HepG2 (cell line): ENCODE data around the gene B3GNT9. TPM values are rescaled to one million over a fixed set of nuclear protein-coding genes. Genes with fewer than 3 reads are reported as not detected.

Source experiments
- ATAC-seq: fragments of 200-7000 bp; cut with Tn5 transposase; 3 replicates; pipeline ENCODE4 v1.9.1; 2020; ENCODE audit warnings: mild to moderate bottlenecking, moderate library complexity
- BruUV-seq: library from RNA; stranded (reverse); fragments of 400-500 nt; replicated peaks from 2 replicates; lab custom pipeline; 2021; lab: Mats Ljungman, UMichigan
- CTCF ChIA-PET: fragments of 300-600 bp; formaldehyde crosslinking; extraction: SDS; loops from one replicate; lab custom pipeline; 2021; ENCODE audit warnings: low total read pairs, inconsistent platforms, low intra/inter-chr PET ratio; lab: Yijun Ruan, JAX
- POLR2A ChIA-PET: fragments of 350-600 bp; sonication (Branson Sonifier 250); formaldehyde crosslinking; loops from one replicate; lab custom pipeline; 2020; ENCODE audit warnings: antibody characterized with exemption, inconsistent platforms; lab: Yijun Ruan, JAX
- DNase-seq: peaks from one replicate; pipeline ENCODE4 v3.0.0-alpha.2; 2015; ENCODE audit warnings: low spot score
- FAIRE-seq: peaks from 3 replicates; lab custom pipeline; 2011; peaks lifted over from hg19 to GRCh38; lab: Jason Lieb, UNC
- H2AFZ ChIP-seq: one replicate; pipeline ENCODE4 v1.6.1; 2011; ENCODE audit warnings: low read length, inconsistent platforms
- H3K27ac ChIP-seq: fragments of 300-600 bp; 3 replicates; pipeline ENCODE4 v1.8.0; 2011; ENCODE audit warnings: mixed run types, mild to moderate bottlenecking, mixed read lengths, low read length, inconsistent platforms; ENCODE audit not compliant: insufficient read depth; ENCODE audit errors: extremely low read length
- H3K27me3 ChIP-seq, 2 experiments: fragments of 200-600 bp in 1 of 2; 2 replicates in 1 of 2; 3 replicates in 1 of 2; pipeline versions ENCODE4 v1.6.0 to v1.8.0; 2011; ENCODE audit warnings: low read length in 2 of 2, mild to moderate bottlenecking in 2 of 2, moderate library complexity in 2 of 2, inconsistent platforms in 1 of 2; ENCODE audit not compliant: insufficient read depth in 2 of 2, control insufficient read depth in 1 of 2
- H3K36me3 ChIP-seq, 2 experiments: fragments of 200-600 bp in 1 of 2; replicated peaks in 1 of 2; 2 replicates in 1 of 2; 3 replicates in 1 of 2; pipeline versions ENCODE4 v1.5.1 to v1.8.0; 2011; ENCODE audit warnings: low read length in 2 of 2, inconsistent platforms in 1 of 2; ENCODE audit not compliant: insufficient read depth in 2 of 2, control insufficient read depth in 1 of 2
- H3K4me1 ChIP-seq: 2 replicates; pipeline ENCODE4 v1.5.1; 2012; ENCODE audit warnings: low read length, inconsistent platforms; ENCODE audit not compliant: insufficient read depth
- H3K4me2 ChIP-seq: 2 replicates; pipeline ENCODE4 v1.6.0; 2011; ENCODE audit warnings: low read depth, low read length, inconsistent platforms
- H3K4me3 ChIP-seq, 3 experiments: fragments of 200-600 bp in 1 of 3; sonication (generic), shearing (Covaris generic) in 1 of 3; replicated peaks in 1 of 3; 2 replicates each; pipeline ENCODE4 v1.5.1; 2011 to 2016; ENCODE audit warnings: low read length in 3 of 3, inconsistent platforms in 2 of 3, low read depth in 2 of 3, mild to moderate bottlenecking in 2 of 3, control low read depth in 1 of 3, mixed read lengths in 1 of 3; ENCODE audit not compliant: insufficient read depth in 1 of 3
- H3K79me2 ChIP-seq: one replicate; pipeline ENCODE4 v1.6.1; 2011; ENCODE audit warnings: low read length, inconsistent platforms; ENCODE audit not compliant: insufficient read depth
- H3K9ac ChIP-seq: 2 replicates; pipeline ENCODE4 v1.6.0; 2011; ENCODE audit warnings: mild to moderate bottlenecking, low read depth, low read length, inconsistent platforms; ENCODE audit not compliant: insufficient read depth
- H3K9me3 ChIP-seq: 2 replicates; pipeline ENCODE4 v1.5.1; 2012; ENCODE audit warnings: mild to moderate bottlenecking, low read length
- H4K20me1 ChIP-seq: 2 replicates; pipeline ENCODE4 v1.6.0; 2011; ENCODE audit warnings: inconsistent platforms, mild to moderate bottlenecking, low read length, moderate library complexity; ENCODE audit not compliant: insufficient read depth
- ATF2 ChIP-seq: sonication (generic); formaldehyde crosslinking; IDR thresholded peaks from 2 replicates; pipeline ENCODE4 v1.4.0; 2020; ENCODE audit warnings: missing genetic modification reagents
- EED ChIP-seq: sonication (generic); formaldehyde crosslinking; IDR thresholded peaks from 2 replicates; pipeline ENCODE4 v1.5.0; 2020; ENCODE audit warnings: mild to moderate bottlenecking, missing genetic modification reagents
- MAX ChIP-seq: IDR thresholded peaks from 2 replicates; pipeline ENCODE4 v1.6.1; 2012; ENCODE audit warnings: inconsistent platforms
- SMC3 ChIP-seq: IDR thresholded peaks from 2 replicates; pipeline ENCODE4 v1.6.1; 2011; ENCODE audit warnings: low read length, improper control_type of control experiment
- TCF7 ChIP-seq: sonication (generic); IDR thresholded peaks from 2 replicates; pipeline ENCODE4 v1.6.1; 2016; ENCODE audit warnings: antibody characterized with exemption, low read depth
- TCF7L2 ChIP-seq: IDR thresholded peaks from 2 replicates; pipeline ENCODE4 v1.6.1; 2011; ENCODE audit warnings: mild to moderate bottlenecking, low read depth, low read length, moderate library complexity
- ZBTB25 ChIP-seq: IDR thresholded peaks from 2 replicates; pipeline ENCODE4 v1.6.1; 2018; ENCODE audit warnings: missing genetic modification reagents
- ZNF143 ChIP-seq: sonication (generic); formaldehyde crosslinking; IDR thresholded peaks from 2 replicates; pipeline ENCODE4 v1.4.0; 2020; ENCODE audit warnings: missing genetic modification reagents
- ZNF253 ChIP-seq: sonication (generic); formaldehyde crosslinking; IDR thresholded peaks from 2 replicates; pipeline ENCODE4 v1.8.0; 2022; ENCODE audit warnings: mild to moderate bottlenecking, missing genetic modification reagents, borderline replicate concordance
- ZNF274 ChIP-seq: sonication (generic); formaldehyde crosslinking; IDR thresholded peaks from 2 replicates; pipeline ENCODE4 v1.5.1; 2020; ENCODE audit warnings: mild to moderate bottlenecking, missing genetic modification reagents
- ZNF276 ChIP-seq: sonication (generic); formaldehyde crosslinking; IDR thresholded peaks from 2 replicates; pipeline ENCODE4 v1.4.0; 2020; ENCODE audit warnings: mild to moderate bottlenecking, low read depth, missing genetic modification reagents
- ZNF670 ChIP-seq: sonication (generic); formaldehyde crosslinking; IDR thresholded peaks from 2 replicates; pipeline ENCODE4 v1.8.0; 2022; ENCODE audit warnings: mild to moderate bottlenecking, missing genetic modification reagents, borderline replicate concordance
- WGBS: methylation state at CpG from one replicate; pipeline ENCODE4 v1.1.6; 2017; ENCODE audit warnings: low lambda C conversion rate; 5-methylcytosine and 5-hydroxymethylcytosine counted together
- in situ Hi-C: cut with HindIII; loops from 2 replicates; pipeline ENCODE4 v1.10.0; 2017; ENCODE audit warnings: low pct_unique_long_range_greater_than_20kb; ENCODE audit not compliant: extremely low pct_ligation_motif_present
- intact Hi-C: fragments of 100-400 bp; cut with micrococcal nuclease; formaldehyde crosslinking; loops from one replicate; pipeline ENCODE4 v1.10.0; 2022; ENCODE audit not compliant: unreplicated experiment
- polyA plus RNA-seq, 8 experiments: library from polyadenylated mRNA; depleted of rRNA in 3 of 8; stranded (reverse) in 7 of 8; unstranded in 1 of 8; fragments of >200 nt; fragmentation: Illumina TruSeq in 4 of 8; extraction: Trizol in 4 of 8; gene quantifications; 2 replicates each; pipeline versions ENCODE4 v1.2.1 to v1.2.3, GENCODE V29; 2011 to 2016; ENCODE audit warnings: low read depth in 4 of 8, missing spikeins in 1 of 8, mixed read lengths in 1 of 8; ENCODE audit not compliant: insufficient read depth in 1 of 8
- total RNA-seq, 5 experiments: library from RNA; depleted of rRNA; stranded (reverse); fragments of >200 nt; fragmentation: Illumina TruSeq; extraction: Trizol; gene quantifications; 2 replicates each; pipeline ENCODE4 v1.2.3, GENCODE V29; 2016; ENCODE audit warnings: low read depth in 1 of 5

The B3GNT9 gene
- total and polyA plus RNA-seq, 2 of the 13 experiments (the other 11 are each of a cell fraction or from before 2014, with no cell fraction given), result 1.5 to 3.1 TPM

- H3K4me3 ChIP-seq, result no peak overlapping the region
- BruUV-seq, result no TSS peak
- H3K36me3 ChIP-seq, result peaks cover 36 to 63% of the 10 kb centered on the region in 2 experiments
- in situ Hi-C loops (no loop called here), intact Hi-C loops (no loop called here)
- no peaks in the 10 kb centered on the region for H3K9me3 ChIP-seq
- no peak overlapping the region for H2AFZ ChIP-seq
- no peaks in the 10 kb centered on the region; the same call in 1 of the 2 replicates for H4K20me1 ChIP-seq
- no peak for DNase-seq
- no peak overlapping the region for H3K27ac ChIP-seq
- H3K27me3 ChIP-seq, result peaks cover 0 to 6% of the 10 kb centered on the region in 2 experiments; a peak in 1 of 5 replicates
- POLR2A ChIA-PET, result no interaction called here
- TF ChIP-seq ZNF143 (CRISPR knock-in tag) (no peak), ATF2 (CRISPR knock-in tag) (no peak), ZNF253 (CRISPR knock-in tag) (0 out of 2 replicates have a peak, but pooled peaks have one; percentile 9), TCF7L2 (no peak), MAX (no peak)
- WGBS, result 97% methylated on average over 5 of the region's 5 CpGs
- no peak for FAIRE-seq
- no peak overlapping the region for H3K4me2 ChIP-seq
- H3K4me1 ChIP-seq, result peaks cover 27% of the 10 kb centered on the region
- H3K79me2 ChIP-seq, result peaks cover 21% of the 10 kb centered on the region
- no peak for ATAC-seq
- no peak overlapping the region for H3K9ac ChIP-seq
- CTCF ChIA-PET, result no interaction called here
These were observed 44.9 kb upstream of the B3GNT9 start for GRCh38 chr16:67195676-67196075.

GRCh38 chr16:67194260-67194659 is 43.5 kb upstream of the B3GNT9 start:
- ChIA-PET POLR2A (interaction anchor here (1.1 kb wide), 1 partner anchor 14 kb away, joined by 3 read pairs; no protein-coding TSS in a partner anchor), CTCF (no interaction called here)
- peaks cover 21% of the 10 kb centered on the region for H3K79me2 ChIP-seq
- ATAC-seq (no peak), FAIRE-seq (no peak), DNase-seq (no peak)
- no TSS peak for BruUV-seq
- H3K4me1 ChIP-seq, result peaks cover 38% of the 10 kb centered on the region
- no peaks in the 10 kb centered on the region; the same call in 1 of the 2 replicates for H4K20me1 ChIP-seq
- in situ Hi-C loops, result no loop called here
- intact Hi-C loops, result no loop called here
- 98% methylated on average over 6 of the region's 6 CpGs for WGBS
- no peaks in the 10 kb centered on the region for H3K9me3 ChIP-seq
- H3K27ac ChIP-seq, result no peak overlapping the region
- peaks cover 0 to 11% of the 10 kb centered on the region in 2 experiments; a peak in 2 of 5 replicates for H3K27me3 ChIP-seq
- H3K4me3 ChIP-seq, result no peak overlapping the region; a peak in 1 of 6 replicates
- H2AFZ ChIP-seq, result no peak overlapping the region
- no peak overlapping the region for H3K4me2 ChIP-seq
- peaks cover 32 to 54% of the 10 kb centered on the region in 2 experiments for H3K36me3 ChIP-seq
- peak overlapping the region; percentile 98; the same call in 1 of the 2 replicates for H3K9ac ChIP-seq
- TF ChIP-seq TCF7 (no peak), EED (0 out of 2 replicates have a peak, but pooled peaks have one; percentile 57), SMC3 (no peak), ZBTB25 (no peak), ZNF274 (CRISPR knock-in tag) (0 out of 2 replicates have a peak, but pooled peaks have one; percentile 43), ZNF670 (CRISPR knock-in tag) (0 out of 2 replicates have a peak, but pooled peaks have one; percentile 10), ZNF276 (CRISPR knock-in tag) (no peak)
